ENCODE data around the gene WFIKKN1. TPM values are rescaled to one million over a fixed set of nuclear protein-coding genes. Genes with fewer than 3 reads are reported as not detected.

WFIKKN1 gene
- total and polyA plus RNA-seq, 2 of the 4 experiments (the other 2 are of a cell fraction) = 0.10 TPM; not detected in 1

DNA sequence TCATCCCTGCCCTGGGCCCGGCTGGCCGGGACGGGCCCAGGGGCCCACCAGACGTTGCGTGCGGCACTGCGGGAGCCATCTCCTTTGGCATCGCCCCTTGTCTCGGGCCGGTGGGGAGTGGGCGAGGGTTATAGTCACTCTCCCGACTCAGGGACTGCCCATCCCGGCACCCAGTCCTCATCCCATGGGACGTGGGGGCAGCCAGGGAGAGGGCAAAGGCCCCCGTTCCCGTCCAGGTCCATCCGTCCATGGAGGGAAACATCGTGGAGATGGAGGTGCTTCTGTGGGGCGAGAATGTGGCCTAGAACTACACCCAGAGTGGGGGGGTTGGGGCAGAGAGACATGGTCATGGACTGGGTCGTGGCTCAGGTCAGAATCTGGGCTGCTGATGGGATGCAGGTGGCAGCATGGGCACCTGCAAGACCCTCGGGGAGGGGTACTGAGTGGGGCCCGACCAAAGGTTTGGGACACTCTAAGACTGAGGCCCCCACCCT is 15.9 kb downstream of the WFIKKN1 start (continued):
- TF ChIP-seq MXI1 (IDR thresholded peaks at IDR 0.05; ENCODE audit: borderline replicate concordance, low read depth, low read length) (no peak), BHLHE40 (IDR thresholded peaks at IDR 0.05; ENCODE audit: low read depth, low read length) (no peak), POLR2A (IDR thresholded peaks at IDR 0.05; ENCODE audit: low read depth, low read length) (no peak), MAZ (IDR thresholded peaks at IDR 0.05; ENCODE audit: borderline replicate concordance, low read depth, low read length) (no peak)

DNA sequence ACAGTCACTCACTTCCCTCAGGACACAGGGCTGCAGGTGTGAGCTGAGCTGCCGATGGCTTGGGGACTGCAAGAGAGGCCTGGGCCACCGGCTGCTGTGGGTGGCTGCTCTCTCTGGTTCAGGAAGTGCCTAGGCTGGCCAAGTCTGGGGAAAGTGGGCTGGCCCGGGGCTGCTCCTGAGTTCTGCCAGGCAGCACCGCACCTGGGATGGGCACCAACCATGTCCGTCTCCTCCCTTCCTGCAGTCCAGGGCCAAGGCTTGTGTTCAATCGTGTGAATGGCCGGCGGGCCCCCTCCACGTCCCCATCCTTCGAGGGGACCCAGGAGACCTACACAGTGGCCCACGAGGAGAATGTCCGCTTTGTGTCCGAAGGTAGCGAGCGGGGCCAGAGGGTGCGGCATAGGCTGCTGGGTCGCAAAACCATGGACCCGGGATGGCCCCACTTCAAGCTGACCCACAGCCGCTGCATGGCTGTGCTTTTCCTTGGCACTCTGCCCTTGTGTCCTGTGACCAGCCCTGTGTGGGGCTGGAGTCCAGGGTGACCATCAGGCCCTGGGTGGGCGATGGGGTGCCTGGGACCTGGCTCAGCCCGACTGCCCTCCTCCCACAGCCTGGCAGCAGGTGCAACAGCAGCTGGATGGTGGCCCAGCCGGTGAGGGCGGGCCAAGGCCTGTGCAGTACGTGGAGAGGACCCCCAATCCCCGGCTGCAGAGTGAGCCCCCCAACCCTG is 16.6 kb downstream of the WFIKKN1 start:
- H3K9me1 ChIP-seq (ENCODE audit: insufficient read depth, low read length) = peaks cover 15% of the 10 kb centered on the region
- H3K27ac ChIP-seq (ENCODE audit: insufficient read depth, low read length) = no peak overlapping the region
- CTCF ChIA-PET = interaction anchor here (0.8 kb wide), 1 partner anchor 13 kb away, joined by 3 read pairs; no protein-coding TSS in a partner anchor
- dilution Hi-C loops (cut with HindIII; ENCODE audit: low sequenced_read_pairs, unreplicated experiment) (no loop called here), in situ Hi-C loops (cut with MboI; ENCODE audit: low sequenced_read_pairs) (loop anchor here (10.0 kb wide), 1 partner anchor 253 kb away; the partner anchor contains the start of gene NME4), intact Hi-C loops (cut with micrococcal nuclease) (no loop called here)
- POLR2A ChIA-PET (ENCODE audit: unreplicated experiment) = no interaction called here
- peaks cover 21% of the 10 kb centered on the region for H3K4me1 ChIP-seq (ENCODE audit: control insufficient read depth, insufficient read depth, low read length)
- no peak overlapping the region for H2BK120ac ChIP-seq (ENCODE audit: low read depth, low read length)
- no peak overlapping the region for H3K14ac ChIP-seq (replicated peaks; ENCODE audit: low read depth, low read length)
- no peaks in the 10 kb centered on the region; the same call in 1 of the 2 replicates for H4K20me1 ChIP-seq (ENCODE audit: insufficient read depth, low read length)
- no peak overlapping the region for H3K23ac ChIP-seq (ENCODE audit: low read depth, low read length)
- no peak overlapping the region for H2BK20ac ChIP-seq (ENCODE audit: low read depth, low read length)
- peak overlapping the region; percentile 50 for H2AK9ac ChIP-seq (replicated peaks; ENCODE audit: low read depth, low read length, poor library complexity)
- H4K8ac ChIP-seq (ENCODE audit: low read depth in 2 of 2, low read length in 2 of 2) = no peak overlapping the region
- H3K9me3 ChIP-seq (ENCODE audit: control insufficient read depth, insufficient read depth, low read length) = no peaks in the 10 kb centered on the region
- peaks cover 13 to 54% of the 10 kb centered on the region in 2 experiments; a peak in 3 of 4 replicates for H3K79me1 ChIP-seq (ENCODE audit: low read depth in 1 of 2, low read length in 2 of 2)
- no peak overlapping the region for H3K4me3 ChIP-seq (ENCODE audit: insufficient read depth, low read depth, low read length)
- H3K4me2 ChIP-seq (ENCODE audit: low read depth, low read length) = no peak overlapping the region
- H3K18ac ChIP-seq (ENCODE audit: low read depth, low read length) = no peak overlapping the region
- no peak for DNase-seq
- BruUV-seq (replicated peaks) = no TSS peak
- H3K9ac ChIP-seq (ENCODE audit: low read depth, low read length) = no peak overlapping the region
- H2AK5ac ChIP-seq (ENCODE audit: low read depth, low read length) = no peak overlapping the region
- H3K56ac ChIP-seq (ENCODE audit: extremely low read depth, insufficient read depth, low read length) = no peak overlapping the region
- H2BK5ac ChIP-seq (ENCODE audit: low read depth, low read length, poor library complexity, severe bottlenecking) = no peak overlapping the region
- ATAC-seq (ENCODE audit: low read depth) = no peak
- no peak overlapping the region for H4K5ac ChIP-seq (ENCODE audit: low read depth, low read length)
- H4K91ac ChIP-seq (ENCODE audit: insufficient read depth, low read depth, low read length) = no peak overlapping the region
- H2AFZ ChIP-seq (replicated peaks; ENCODE audit: low read length, poor library complexity) = no peak overlapping the region
- 93% methylated on average over 17 of the region's 25 CpGs; no CpG with 5 or more reads in 1 of the 2 experiments for WGBS, 2 experiments (ENCODE audit: extremely low coverage in 2 of 2, insufficient read length in 1 of 2)
- no peaks in the 10 kb centered on the region for H3K27me3 ChIP-seq (ENCODE audit: control insufficient read depth, insufficient read depth, low read length)
- no peak overlapping the region for H3K4ac ChIP-seq (ENCODE audit: low read depth, low read length)
- no peak overlapping the region for H2BK15ac ChIP-seq (ENCODE audit: low read depth, low read length)
- 0 out of 2 replicates have a peak, but pooled peaks cover 1% of the 10 kb centered on the region for H3K36me3 ChIP-seq (ENCODE audit: control insufficient read depth, insufficient read depth, low read length)
- TF ChIP-seq, protein P1, sequence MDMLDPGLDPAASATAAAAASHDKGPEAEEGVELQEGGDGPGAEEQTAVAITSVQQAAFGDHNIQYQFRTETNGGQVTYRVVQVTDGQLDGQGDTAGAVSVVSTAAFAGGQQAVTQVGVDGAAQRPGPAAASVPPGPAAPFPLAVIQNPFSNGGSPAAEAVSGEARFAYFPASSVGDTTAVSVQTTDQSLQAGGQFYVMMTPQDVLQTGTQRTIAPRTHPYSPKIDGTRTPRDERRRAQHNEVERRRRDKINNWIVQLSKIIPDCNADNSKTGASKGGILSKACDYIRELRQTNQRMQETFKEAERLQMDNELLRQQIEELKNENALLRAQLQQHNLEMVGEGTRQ (IDR thresholded peaks at IDR 0.05; ENCODE audit: low read depth, low read length) = no peak
- TF ChIP-seq MAZ (IDR thresholded peaks at IDR 0.05; ENCODE audit: borderline replicate concordance, low read depth, low read length) (no peak), RCOR1 (IDR thresholded peaks at IDR 0.05; ENCODE audit: insufficient replicate concordance, low read length) (no peak), MAFK (IDR thresholded peaks at IDR 0.05; ENCODE audit: low read depth, low read length) (no peak), CHD1 (IDR thresholded peaks at IDR 0.05; ENCODE audit: low read depth, low read length) (no peak), RFX5 (IDR thresholded peaks at IDR 0.05; ENCODE audit: low read depth, low read length) (no peak), FOS (IDR thresholded peaks at IDR 0.05; ENCODE audit: low read depth, low read length) (no peak), CEBPB (IDR thresholded peaks at IDR 0.05; ENCODE audit: low read depth, low read length) (no peak), NFE2L2 (IDR thresholded peaks at IDR 0.05; ENCODE audit: low read depth, low read length) (no peak), MXI1 (IDR thresholded peaks at IDR 0.05; ENCODE audit: borderline replicate concordance, low read depth, low read length) (no peak), POLR2A (IDR thresholded peaks at IDR 0.05; ENCODE audit: low read depth, low read length) (no peak), BHLHE40 (IDR thresholded peaks at IDR 0.05; ENCODE audit: low read depth, low read length) (no peak), RAD21 (IDR thresholded peaks at IDR 0.05; ENCODE audit: low read length) (no peak)
